Stimulated activated naive CD8-positive, alpha-beta T cell treated with anti-CD3 and anti-CD28 coated beads, Interleukin-15, Interleukin-2, amounts not matched to agents 100 U/mL and 50 U/mL, for 24 hours (primary cell): ENCODE measurements around the gene KANSL1L.
"Not testable (repeated sequence)": the region's sequence is repeated elsewhere in the genome, so short reads cannot be mapped to it uniquely, and the experiment has no call there.

Source experiments
- ATAC-seq: fragments of 150-1000 bp; cut with Tn5 transposase; one replicate; pipeline ENCODE4 v1.10.0; 2021
- DNase-seq: peaks from one replicate; pipeline ENCODE4 v3.0.0; 2021

KANSL1L gene

GRCh38 chr2:210179351-210179990 is 8.3 kb upstream of the KANSL1L start:
- no peak for ATAC-seq
- DNase-seq: no peak

- DNase-seq: no peak
- no peak for ATAC-seq
Observed at GRCh38 chr2:210177769-210178168, 6.6 kb upstream of the KANSL1L start.

- not testable (repeated sequence) for ATAC-seq, DNase-seq
Observed at GRCh38 chr2:210177115-210177514, 5.9 kb upstream of the KANSL1L start.

- DNase-seq (no peak), ATAC-seq (no peak)
Observed at GRCh38 chr2:210174086-210174485, 2.9 kb upstream of the KANSL1L start.

GRCh38 chr2:210172219-210172575 is 988 bp upstream of the KANSL1L start:
- no peak for ATAC-seq
- no peak for DNase-seq

- ATAC-seq (peak; percentile 81), DNase-seq (peak; percentile 98)
Observed at GRCh38 chr2:210170446-210171303, 534 bp downstream of the KANSL1L start.

GRCh38 chr2:210170196-210170445 is 1.1 kb downstream of the KANSL1L start:
- no peak for ATAC-seq
- no peak for DNase-seq

GRCh38 chr2:210169516-210170195 is 1.6 kb downstream of the KANSL1L start:
- no peak for DNase-seq
- ATAC-seq: peak; percentile 26

- no peak for ATAC-seq
- DNase-seq: no peak
Observed at GRCh38 chr2:210167227-210167626, 4.0 kb downstream of the KANSL1L start.

- DNase-seq (no peak), ATAC-seq (no peak)
Observed at GRCh38 chr2:210162466-210163124, 8.6 kb downstream of the KANSL1L start.

- no peak for ATAC-seq
- DNase-seq: no peak
Observed at GRCh38 chr2:210159059-210159458, 12.2 kb downstream of the KANSL1L start.

- DNase-seq: no peak
- ATAC-seq: no peak
Observed at GRCh38 chr2:210158236-210158635, 13.0 kb downstream of the KANSL1L start.

- no peak for ATAC-seq
- no peak for DNase-seq
Observed at GRCh38 chr2:210157526-210157925, 13.7 kb downstream of the KANSL1L start.

- ATAC-seq: no peak
- no peak for DNase-seq
Observed at GRCh38 chr2:210147614-210148013, 23.6 kb downstream of the KANSL1L start.

- ATAC-seq (no peak), DNase-seq (no peak)
Observed at GRCh38 chr2:210132239-210132638, 39.0 kb downstream of the KANSL1L start.

GRCh38 chr2:210128961-210129360 is 42.2 kb downstream of the KANSL1L start:
- DNase-seq (no peak), ATAC-seq (no peak)

GRCh38 chr2:210113614-210114235 is 57.5 kb downstream of the KANSL1L start:
- DNase-seq (no peak), ATAC-seq (no peak)

- no peak for ATAC-seq
Observed at GRCh38 chr2:210112871-210113270, 58.3 kb downstream of the KANSL1L start.

GRCh38 chr2:210099940-210100339 is 71.3 kb downstream of the KANSL1L start:
- DNase-seq: no peak
- ATAC-seq: no peak

More at GRCh38 chr2:210112871-210113270, 58.3 kb downstream of the KANSL1L start:
- DNase-seq: no peak

- DNase-seq (no peak), ATAC-seq (no peak)
Observed at GRCh38 chr2:210094787-210095186, 76.4 kb downstream of the KANSL1L start.

- ATAC-seq (no peak), DNase-seq (no peak)
Observed at GRCh38 chr2:210092791-210093190, 78.4 kb downstream of the KANSL1L start.

GRCh38 chr2:210086930-210087329 is 84.3 kb downstream of the KANSL1L start:
- ATAC-seq (no peak), DNase-seq (no peak)
